Measurements from ENCODE around the gene TIAM2.

DNA sequence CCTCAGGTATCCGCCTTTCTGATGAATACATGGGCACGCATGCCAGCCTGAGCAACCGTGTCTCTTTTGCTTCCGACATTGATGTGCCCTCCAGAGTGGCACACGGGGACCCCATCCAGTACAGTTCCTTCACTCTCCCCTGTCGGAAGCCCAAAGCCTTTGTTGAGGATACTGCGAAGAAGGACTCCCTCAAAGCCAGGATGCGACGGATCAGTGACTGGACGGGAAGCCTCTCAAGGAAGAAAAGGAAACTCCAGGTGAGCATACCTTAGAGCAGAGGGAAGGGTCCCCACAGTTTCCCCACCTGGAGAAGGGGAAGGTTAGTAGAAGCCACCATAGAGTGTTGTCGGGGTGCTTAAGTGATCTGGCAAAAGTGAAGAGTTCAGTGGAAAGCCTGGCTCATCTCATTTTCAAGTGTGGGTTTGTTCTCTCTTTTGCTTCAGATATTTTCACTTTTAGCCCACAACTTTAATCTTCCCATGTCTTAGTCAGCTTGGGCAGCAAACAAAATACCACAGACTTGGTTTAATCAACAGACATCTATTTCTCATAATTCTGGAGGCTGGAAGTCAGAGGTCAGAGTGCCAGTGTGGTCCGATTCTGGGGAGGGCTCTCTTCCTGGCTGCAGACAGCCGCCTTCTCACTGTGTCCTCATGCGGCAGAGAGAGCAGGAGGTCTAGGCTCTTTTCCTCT is 135.2 kb downstream of the TIAM2 start:
- TF ChIP-seq POLR2A (IDR thresholded peaks at IDR 0.05; ENCODE audit: low read length) (no peak), GATA1 (IDR thresholded peaks at IDR 0.05; ENCODE audit: low read depth, low read length) (no peak)

Measured in erythroblast (primary cell).